ENCODE results near the gene C14orf119.

DNA sequence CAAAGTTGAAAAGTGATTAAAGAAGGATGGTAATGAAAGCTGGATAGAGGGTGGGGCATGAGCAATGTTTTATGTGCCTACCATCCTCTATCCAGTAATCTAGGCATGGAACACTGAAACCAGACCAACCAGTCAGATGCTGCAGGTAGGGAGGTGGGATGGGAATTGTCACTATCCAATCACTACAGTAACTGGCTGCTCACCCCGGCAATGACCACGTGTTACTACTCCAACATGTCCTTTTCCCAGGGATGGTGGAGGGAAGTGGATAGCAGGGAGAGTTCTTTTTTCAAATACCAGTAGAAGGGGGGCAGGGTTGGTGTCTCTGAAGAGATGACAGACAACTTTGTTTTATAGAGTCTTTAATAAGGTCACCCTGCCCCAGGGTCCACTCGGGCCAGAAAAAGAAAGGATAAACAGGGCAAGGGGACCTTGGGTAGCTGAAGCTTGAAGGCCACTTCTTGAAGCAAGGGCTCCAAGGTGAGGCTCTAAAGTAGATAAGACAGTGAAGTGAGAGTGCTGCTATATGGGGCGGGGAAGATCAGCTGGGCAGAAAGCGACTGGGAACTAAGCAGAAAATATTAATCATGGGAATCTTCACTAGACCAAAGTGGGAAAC lies 23.3 kb upstream of the C14orf119 start:
- TF ChIP-seq ZNF274 (IDR thresholded peaks at IDR 0.05; ENCODE audit: low read depth, low read length) (no peak), SUZ12 (IDR thresholded peaks at IDR 0.05; ENCODE audit: extremely low read depth, insufficient read depth, insufficient read length) (no peak)

All from NT2/D1 (cell line).